NCI-H2227 treated with DMSO at 0.1 percent for 48 hours (cell line): ENCODE measurements around the gene UST.
"Not testable (repeated sequence)": the region's sequence is repeated elsewhere in the genome, so short reads cannot be mapped to it uniquely, and the experiment has no call there.

Source experiments
- DNase-seq: peaks from one replicate; lab custom pipeline; 2025; lab: John Stamatoyannopoulos, UW

The UST gene

DNA sequence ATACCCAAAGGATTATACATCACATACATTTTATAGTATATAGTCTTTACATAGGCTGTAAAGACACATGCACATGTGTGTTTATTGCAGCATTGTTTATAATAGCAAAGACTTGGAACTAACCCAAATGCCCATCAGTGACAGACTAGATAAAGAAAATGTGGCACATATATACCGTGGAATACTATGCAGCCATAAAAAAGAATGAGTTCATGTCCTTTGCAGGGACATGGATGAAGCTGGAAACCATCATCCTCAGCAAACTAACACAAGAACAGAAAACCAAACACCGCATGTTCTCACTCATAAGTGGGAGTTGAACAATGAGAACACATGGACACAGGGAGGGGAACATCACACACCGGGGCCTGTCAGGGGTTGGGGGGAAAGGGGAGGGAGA lies 231.5 kb downstream of the UST start:
- DNase-seq: not testable (repeated sequence)

- no peak for DNase-seq
Measured at GRCh38 chr6:148979014-148979901, 232.4 kb downstream of the UST start.

GRCh38 chr6:148980234-148980633 lies 233.4 kb downstream of the UST start:
- no peak for DNase-seq

DNA sequence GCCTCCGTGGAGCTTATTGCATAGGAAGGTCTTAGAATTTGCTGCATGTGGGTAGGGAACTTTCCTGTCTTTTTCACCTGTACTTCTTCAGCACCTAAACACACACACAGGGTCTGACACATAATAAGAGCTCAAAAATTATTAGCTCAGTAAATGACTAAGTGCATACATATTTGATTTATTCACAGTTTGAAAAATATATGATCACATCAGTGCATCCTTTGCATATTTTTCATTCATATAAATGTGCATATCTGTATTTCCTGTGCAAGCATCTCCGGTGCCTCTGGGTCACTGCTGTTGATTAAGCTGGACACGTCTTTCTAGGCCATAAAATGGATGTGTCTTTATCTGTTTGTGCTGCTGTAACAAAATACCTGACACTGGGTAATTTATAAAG lies 234.7 kb downstream of the UST start:
- DNase-seq: no peak

GRCh38 chr6:148983101-148983761 lies 236.4 kb downstream of the UST start:
- no peak for DNase-seq

- no peak for DNase-seq
Measured at GRCh38 chr6:148983966-148984365, 237.1 kb downstream of the UST start.

GRCh38 chr6:148984531-148985056 lies 237.8 kb downstream of the UST start:
- no peak for DNase-seq

GRCh38 chr6:148985499-148985898 lies 238.7 kb downstream of the UST start:
- no peak for DNase-seq

GRCh38 chr6:148986608-148987007 lies 239.8 kb downstream of the UST start:
- DNase-seq: no peak

GRCh38 chr6:148987982-148988381 lies 241.2 kb downstream of the UST start:
- DNase-seq: no peak

DNA sequence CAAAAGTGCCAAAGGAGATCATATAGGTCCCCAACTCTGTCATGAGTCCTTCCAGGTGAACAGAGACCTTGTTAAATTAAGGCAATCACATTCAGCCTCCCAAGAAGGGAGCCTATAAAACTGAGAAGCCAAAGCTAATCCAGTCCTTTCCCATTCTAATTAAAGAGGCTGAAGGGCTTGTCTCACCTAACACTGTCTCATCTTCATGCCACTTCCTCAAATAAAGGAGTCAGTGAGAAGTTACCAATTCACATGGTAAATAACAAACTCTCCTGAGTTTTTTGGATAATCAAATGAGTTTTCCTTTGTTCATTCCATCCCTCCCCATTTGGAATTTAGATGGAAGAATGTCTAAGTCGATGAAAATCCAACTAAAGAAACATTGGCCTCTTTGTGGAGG lies 242.8 kb downstream of the UST start:
- DNase-seq: no peak

DNA sequence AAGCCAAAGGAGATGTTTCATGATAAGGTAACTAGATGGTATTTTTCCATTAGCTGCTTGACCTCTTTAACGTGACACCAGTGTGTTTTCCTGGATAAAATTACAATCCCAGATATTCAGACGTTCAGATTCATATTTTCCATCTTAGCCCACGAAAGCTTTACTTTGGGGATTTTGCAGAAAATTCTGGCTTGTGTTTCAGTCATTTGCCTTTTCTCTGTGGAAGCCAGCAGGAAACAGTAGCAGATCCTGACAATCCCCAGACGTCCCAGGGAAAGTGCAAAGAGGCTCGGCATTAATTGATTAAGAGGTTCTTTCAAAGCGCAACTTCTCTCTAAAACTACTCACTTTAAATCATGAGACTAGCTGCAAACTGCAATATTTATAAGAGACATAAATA lies 243.6 kb downstream of the UST start:
- DNase-seq: no peak

DNA sequence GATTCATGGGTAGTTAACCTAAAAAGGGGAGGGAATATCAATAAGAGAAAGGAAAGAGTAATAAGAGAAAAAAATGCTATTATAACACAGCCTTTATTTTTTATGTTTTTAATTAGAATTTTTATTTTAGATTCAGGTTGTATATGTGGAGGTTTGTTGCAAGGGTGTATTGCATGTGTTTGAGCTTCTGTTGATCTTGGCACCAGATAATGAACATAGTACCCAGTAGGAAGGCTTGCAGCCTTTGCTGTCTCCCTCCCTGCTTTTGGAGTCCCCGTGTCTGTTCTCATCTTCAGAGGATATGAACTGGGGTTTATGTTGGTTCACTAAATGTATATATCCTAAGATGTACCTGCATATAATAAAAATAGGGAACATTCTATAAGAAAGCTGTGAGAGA lies 250.0 kb downstream of the UST start:
- DNase-seq: no peak

DNA sequence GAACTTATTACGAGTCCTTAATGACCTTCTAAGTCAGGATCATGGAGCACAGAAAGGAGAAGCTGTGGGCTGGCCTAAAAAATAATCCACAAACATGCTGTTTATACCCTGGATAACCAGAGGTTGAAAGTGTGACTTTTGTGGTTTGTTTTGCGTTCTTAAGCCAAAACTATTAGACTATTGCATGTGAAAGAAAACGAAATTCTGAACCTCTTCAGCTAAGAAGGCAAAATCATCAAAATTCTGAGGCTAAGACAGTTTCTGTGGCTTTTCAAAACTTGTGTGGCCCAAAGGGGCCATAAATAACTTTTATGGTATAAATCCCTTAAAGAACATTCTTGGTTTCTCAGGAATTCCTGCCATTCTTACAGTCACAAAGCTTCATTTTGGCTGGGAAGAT lies 251.0 kb downstream of the UST start:
- DNase-seq: no peak

- no peak for DNase-seq
Measured at GRCh38 chr6:148998704-148999103, 251.9 kb downstream of the UST start.

DNA sequence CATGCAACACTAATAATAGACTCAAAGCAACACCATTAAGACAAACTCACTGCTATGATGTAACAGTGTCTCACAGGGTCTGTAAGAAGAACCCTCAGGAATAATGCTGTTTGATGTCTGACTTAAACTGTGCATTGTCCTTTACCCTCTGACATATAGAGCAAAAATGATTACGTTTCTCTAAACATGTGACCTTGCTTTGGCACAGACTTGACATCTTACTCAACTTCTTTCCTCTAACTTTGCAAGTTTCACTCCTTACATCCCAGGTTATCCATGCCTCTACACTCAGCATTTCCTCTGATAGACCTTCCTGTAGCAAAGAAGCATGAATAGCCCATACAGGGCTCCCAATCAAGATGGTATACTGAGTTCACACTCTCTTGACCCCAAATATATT lies 252.7 kb downstream of the UST start:
- no peak for DNase-seq

DNA sequence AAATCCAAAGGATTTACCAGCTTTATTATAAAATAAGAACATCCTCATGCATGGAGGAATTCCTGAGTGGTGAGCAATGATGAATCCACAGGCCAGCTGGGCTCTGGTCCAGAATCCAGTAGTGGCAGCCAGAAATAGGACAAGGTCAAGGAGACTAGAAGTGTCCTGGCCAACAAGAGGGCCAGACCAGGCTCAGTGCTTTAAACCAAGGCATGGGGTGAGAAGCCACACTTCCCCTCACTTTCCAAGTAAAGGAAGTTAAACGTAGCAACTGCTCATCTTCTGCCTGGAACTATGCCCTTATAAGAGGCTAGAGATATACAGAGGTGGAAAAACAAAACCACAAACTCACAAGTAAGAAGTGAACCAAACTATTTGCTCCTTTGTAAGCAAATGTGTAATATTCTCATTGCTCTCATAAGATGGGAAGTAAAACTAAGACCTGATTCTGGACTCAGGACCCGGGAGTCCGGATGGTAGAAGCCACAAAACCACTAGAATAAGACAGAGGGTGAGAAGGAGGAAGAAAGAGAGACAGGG lies 253.2 kb downstream of the UST start:
- no peak for DNase-seq

GRCh38 chr6:149001422-149001821 lies 254.6 kb downstream of the UST start:
- DNase-seq: no peak

- DNase-seq: no peak
Measured at GRCh38 chr6:149003560-149003959, 256.7 kb downstream of the UST start.

DNA sequence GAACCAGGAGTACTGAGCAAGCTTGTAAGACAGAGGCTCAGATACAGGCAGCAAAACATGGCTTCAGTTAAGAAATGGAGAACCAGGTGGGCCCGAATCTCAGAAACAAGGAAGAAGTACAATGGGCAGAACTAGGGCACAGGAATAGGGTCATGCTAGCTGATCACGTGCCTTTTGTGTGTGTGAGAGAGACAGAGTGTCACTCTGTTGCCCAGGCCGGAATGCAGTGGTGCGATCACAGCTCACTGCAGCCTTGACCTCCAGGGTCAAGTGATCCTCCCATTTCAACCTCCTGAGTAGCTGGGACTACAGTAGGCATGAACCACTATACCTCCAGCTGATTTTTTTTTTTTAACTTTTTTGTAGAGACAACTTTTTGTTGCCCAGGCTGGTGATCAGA lies 257.8 kb downstream of the UST start:
- no peak for DNase-seq

DNA sequence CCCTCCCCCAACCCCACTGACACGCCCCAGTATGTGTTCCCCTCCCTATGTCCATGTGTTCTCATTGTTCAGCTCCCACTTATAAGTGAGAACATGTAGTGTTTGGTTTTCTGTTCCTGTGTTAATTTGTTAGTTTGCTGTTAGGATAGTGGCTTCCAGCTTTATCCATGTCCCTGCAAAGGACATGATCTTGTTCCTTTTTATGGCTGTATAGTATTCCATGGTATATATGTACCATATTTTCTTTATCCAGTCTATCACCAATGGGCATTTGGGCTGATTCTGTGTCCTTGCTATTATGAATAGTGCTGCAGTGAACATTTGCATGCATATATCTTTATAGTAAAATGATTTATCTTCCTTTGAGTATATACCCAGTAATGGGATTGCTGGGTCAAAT lies 259.4 kb downstream of the UST start:
- not testable (repeated sequence) for DNase-seq

DNA sequence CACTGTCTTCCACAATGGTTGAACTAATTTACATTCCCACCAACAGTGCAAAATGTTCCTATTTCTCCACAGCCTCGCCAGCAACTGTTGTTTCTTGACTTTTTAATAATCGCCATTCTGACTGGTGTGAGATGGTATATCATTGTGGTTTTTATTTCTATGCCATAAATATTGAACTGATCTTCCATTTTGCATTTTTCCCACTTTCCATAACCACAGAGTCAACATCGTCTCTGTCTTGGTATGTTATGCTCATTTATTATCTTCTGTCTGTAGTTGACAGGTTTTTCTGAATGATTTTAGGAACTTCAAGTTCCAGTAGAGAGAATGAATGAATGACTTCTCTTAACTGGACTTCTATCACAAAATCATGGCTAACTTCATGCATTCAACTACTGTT lies 259.8 kb downstream of the UST start:
- DNase-seq: no peak

DNA sequence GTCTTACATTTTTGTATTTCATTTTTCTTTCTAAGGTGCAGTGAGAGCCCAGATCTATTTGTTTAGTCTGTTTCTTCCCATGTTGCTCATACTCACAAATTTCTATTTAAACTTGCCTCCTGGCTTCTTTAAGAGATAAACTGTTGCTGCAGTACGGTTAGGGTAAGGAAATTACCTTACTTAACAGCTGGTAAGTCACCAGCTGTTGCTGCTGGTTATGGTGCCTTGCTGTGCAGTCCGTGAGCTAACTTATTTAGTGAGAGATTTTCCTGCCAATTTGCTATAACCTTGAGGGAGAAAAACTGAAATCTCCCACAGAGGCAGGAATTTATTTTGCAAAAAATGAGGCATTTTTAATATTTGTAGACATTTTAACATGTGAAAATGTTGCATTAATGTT lies 261.0 kb downstream of the UST start:
- DNase-seq: no peak
